K562 (cell line): ENCODE data around the gene GCK. TPM values are rescaled to one million over a fixed set of nuclear protein-coding genes. Genes with fewer than 3 reads are reported as not detected.

Experiments
- BCL6 ChIP-seq: fragments of 250-450 bp; sonication (Bioruptor Pico); IDR thresholded peaks from 2 replicates; pipeline ENCODE4 v1.4.0; 2020
- DPF2 ChIP-seq: fragments of 450-650 bp; IDR thresholded peaks from 2 replicates; pipeline ENCODE4 v1.6.1; 2016
- GTF2E2 ChIP-seq: fragments of 200-800 bp; sonication (Bioruptor generic); IDR thresholded peaks from 2 replicates; pipeline ENCODE4 v1.6.1; 2016; ENCODE audit warnings: missing genetic modification characterization, missing compliant biosample characterization
- PHTF2 ChIP-seq: fragments of 250-450 bp; sonication (Bioruptor Pico); IDR thresholded peaks from 2 replicates; pipeline ENCODE4 v1.5.0; 2021; ENCODE audit warnings: mild to moderate bottlenecking
- RNF2 ChIP-seq: sonication (generic); IDR thresholded peaks from 2 replicates; pipeline ENCODE4 v1.6.1; 2016
- SAP30 ChIP-seq: fragments of 200-600 bp; sonication (generic); IDR thresholded peaks from 2 replicates; pipeline ENCODE4 v1.6.1; 2012; ENCODE audit warnings: borderline replicate concordance, low read depth, mild to moderate bottlenecking, moderate library complexity, low read length, control low read depth, inconsistent platforms; ENCODE audit not compliant: insufficient read depth, poor library complexity, severe bottlenecking
- YY1 ChIP-seq, 3 experiments: IDR thresholded peaks; 2 replicates each; pipeline ENCODE4 v1.6.1; 2011; ENCODE audit warnings: low read length in 2 of 3, mild to moderate bottlenecking in 2 of 3, moderate library complexity in 2 of 3, borderline replicate concordance in 1 of 3, control low read depth in 1 of 3, low read depth in 1 of 3; ENCODE audit not compliant: insufficient read depth in 3 of 3, insufficient replicate concordance in 2 of 3, control insufficient read depth in 1 of 3, insufficient read length in 1 of 3; ENCODE audit errors: extremely low read depth in 1 of 3
- ZNF224 ChIP-seq: sonication (generic); formaldehyde crosslinking; IDR thresholded peaks from 2 replicates; pipeline ENCODE4 v1.8.0; 2022; ENCODE audit warnings: mild to moderate bottlenecking, missing genetic modification reagents
- polyA plus RNA-seq, 8 experiments: library from polyadenylated mRNA; depleted of rRNA in 4 of 8; stranded (reverse) in 5 of 8; unstranded in 3 of 8; fragments of >200 nt; fragmentation: Nextera tagmentation in 2 of 8; fragmentation: Illumina TruSeq in 1 of 8; extraction: Ambion mirVana in 2 of 8; extraction: Trizol in 1 of 8; gene quantifications; 2 replicates each; pipeline versions ENCODE4 v1.2.1 to v1.2.3, GENCODE V29; 2011 to 2014; ENCODE audit warnings: inconsistent platforms in 1 of 8, missing spikeins in 1 of 8
- total RNA-seq, 7 experiments: library from RNA; depleted of rRNA in 6 of 7; stranded (reverse); fragments of >200 nt in 6 of 7; fragmentation: Illumina TruSeq in 2 of 7; extraction: Trizol in 2 of 7; gene quantifications; 2 replicates each; pipeline versions ENCODE4 v1.2.1 to v1.2.3, GENCODE V29; 2011 to 2021; ENCODE audit warnings: low replicate concordance in 1 of 7
- TF ChIP-seq, protein P1 (sequence below), 2 experiments: fragments of 450-650 bp; formaldehyde crosslinking in 1 of 2; IDR thresholded peaks; 2 replicates each; pipeline versions ENCODE4 v1.4.0 to v1.6.1; 2014 to 2020; ENCODE audit warnings: mild to moderate bottlenecking in 2 of 2, borderline replicate concordance in 1 of 2, low read depth in 1 of 2

GCK gene
- total and polyA plus RNA-seq, 9 of the 15 experiments (the other 6 are each of a cell fraction or from before 2014, with no cell fraction given), result 0.11 to 0.55 (median 0.16) TPM; not detected in 3

DNA sequence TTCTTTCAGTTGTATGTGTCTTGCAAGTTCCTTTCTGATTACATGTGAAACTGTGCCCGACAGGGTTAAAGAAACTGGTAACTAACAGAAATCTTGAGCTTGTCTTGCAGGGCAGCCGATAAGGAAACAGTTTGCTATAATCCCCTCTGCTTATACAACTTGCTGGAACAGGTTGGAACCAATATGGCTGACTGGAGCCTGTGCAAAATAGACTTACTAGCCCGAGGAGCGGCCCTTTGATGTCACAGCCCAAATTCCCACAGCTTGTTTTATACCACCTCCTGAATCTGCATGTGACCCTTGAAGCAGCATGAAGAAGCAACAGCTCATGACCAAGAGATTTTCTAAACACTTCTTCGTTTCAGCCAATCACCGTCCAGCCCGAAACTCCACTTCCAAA is 8.2 kb upstream of the GCK start (continued):
- TF ChIP-seq, protein P1, sequence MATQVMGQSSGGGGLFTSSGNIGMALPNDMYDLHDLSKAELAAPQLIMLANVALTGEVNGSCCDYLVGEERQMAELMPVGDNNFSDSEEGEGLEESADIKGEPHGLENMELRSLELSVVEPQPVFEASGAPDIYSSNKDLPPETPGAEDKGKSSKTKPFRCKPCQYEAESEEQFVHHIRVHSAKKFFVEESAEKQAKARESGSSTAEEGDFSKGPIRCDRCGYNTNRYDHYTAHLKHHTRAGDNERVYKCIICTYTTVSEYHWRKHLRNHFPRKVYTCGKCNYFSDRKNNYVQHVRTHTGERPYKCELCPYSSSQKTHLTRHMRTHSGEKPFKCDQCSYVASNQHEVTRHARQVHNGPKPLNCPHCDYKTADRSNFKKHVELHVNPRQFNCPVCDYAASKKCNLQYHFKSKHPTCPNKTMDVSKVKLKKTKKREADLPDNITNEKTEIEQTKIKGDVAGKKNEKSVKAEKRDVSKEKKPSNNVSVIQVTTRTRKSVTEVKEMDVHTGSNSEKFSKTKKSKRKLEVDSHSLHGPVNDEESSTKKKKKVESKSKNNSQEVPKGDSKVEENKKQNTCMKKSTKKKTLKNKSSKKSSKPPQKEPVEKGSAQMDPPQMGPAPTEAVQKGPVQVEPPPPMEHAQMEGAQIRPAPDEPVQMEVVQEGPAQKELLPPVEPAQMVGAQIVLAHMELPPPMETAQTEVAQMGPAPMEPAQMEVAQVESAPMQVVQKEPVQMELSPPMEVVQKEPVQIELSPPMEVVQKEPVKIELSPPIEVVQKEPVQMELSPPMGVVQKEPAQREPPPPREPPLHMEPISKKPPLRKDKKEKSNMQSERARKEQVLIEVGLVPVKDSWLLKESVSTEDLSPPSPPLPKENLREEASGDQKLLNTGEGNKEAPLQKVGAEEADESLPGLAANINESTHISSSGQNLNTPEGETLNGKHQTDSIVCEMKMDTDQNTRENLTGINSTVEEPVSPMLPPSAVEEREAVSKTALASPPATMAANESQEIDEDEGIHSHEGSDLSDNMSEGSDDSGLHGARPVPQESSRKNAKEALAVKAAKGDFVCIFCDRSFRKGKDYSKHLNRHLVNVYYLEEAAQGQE (IDR thresholded peaks at IDR 0.05; ENCODE audit: borderline replicate concordance), result peak; percentile 51
- TF ChIP-seq, protein P1 (CRISPR knock-in tag; IDR thresholded peaks at IDR 0.05; ENCODE audit: low read depth), result no peak
- TF ChIP-seq SAP30, result no peak
- TF ChIP-seq PHTF2 (CRISPR knock-in tag), result no peak
- no peak for TF ChIP-seq RNF2
- no peak for TF ChIP-seq GTF2E2 (tag)
- TF ChIP-seq ZNF224 (CRISPR knock-in tag), result no peak
- no peak for TF ChIP-seq DPF2
- TF ChIP-seq BCL6, result no peak
- peak in 1 of 3 experiments; percentile 69 for TF ChIP-seq YY1 (IDR thresholded peaks at IDR 0.05; ENCODE audit: borderline replicate concordance in 1 of 3, control insufficient read depth in 1 of 3, extremely low read depth in 1 of 3, insufficient read depth in 3 of 3, insufficient read length in 1 of 3, insufficient replicate concordance in 2 of 3, low read depth in 1 of 3, low read length in 2 of 3)
